GM18508 (cell line): ENCODE results near the gene RALGPS1.

Experiments used
- ATAC-seq: cut with Tn5 transposase; IDR thresholded peaks from one replicate; pipeline ENCODE4 v1.9.1; 2021; ENCODE audit warnings: moderate number of reproducible peaks; ENCODE audit not compliant: insufficient read depth, unreplicated experiment

Gene RALGPS1

DNA sequence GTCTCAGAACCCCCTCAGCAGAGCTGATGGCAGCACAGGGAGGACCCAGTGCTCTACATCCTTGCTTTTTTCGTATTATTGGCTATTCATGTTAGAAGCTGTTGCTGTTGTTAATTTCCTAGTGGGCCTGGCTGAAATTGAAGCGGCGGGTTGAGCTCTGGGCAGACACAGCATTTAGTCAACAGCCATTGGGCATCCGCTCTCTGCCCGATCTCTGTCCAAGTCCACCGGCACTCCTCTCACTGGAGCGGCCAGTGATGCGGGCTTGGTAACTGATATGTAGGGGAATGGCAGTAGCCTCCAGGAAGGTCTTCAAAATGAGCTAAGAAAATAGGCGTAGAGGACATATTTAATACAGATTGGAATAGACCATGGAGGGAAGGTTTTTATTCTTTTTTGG, 348.7 kb downstream of the RALGPS1 start:
- no peak for ATAC-seq

DNA sequence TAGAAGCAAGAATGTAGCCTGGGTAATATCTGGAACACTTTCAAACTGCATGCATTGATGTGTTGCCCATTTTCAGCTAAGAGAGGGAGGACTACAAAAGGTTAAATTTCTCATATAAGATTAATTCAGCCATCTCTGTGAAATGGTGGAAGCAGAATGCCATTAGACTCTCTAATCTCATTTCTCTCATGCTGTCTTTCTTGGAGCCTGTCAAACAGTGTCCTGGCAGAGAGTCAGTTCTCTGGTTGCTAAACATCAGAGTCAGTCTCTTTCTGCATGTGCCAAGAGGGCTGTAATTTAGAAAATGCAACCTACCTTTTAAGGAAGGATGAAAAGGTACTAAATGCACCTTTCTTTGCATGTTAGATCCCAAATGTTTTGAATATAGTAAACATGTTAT, 349.1 kb downstream of the RALGPS1 start:
- no peak for ATAC-seq

DNA sequence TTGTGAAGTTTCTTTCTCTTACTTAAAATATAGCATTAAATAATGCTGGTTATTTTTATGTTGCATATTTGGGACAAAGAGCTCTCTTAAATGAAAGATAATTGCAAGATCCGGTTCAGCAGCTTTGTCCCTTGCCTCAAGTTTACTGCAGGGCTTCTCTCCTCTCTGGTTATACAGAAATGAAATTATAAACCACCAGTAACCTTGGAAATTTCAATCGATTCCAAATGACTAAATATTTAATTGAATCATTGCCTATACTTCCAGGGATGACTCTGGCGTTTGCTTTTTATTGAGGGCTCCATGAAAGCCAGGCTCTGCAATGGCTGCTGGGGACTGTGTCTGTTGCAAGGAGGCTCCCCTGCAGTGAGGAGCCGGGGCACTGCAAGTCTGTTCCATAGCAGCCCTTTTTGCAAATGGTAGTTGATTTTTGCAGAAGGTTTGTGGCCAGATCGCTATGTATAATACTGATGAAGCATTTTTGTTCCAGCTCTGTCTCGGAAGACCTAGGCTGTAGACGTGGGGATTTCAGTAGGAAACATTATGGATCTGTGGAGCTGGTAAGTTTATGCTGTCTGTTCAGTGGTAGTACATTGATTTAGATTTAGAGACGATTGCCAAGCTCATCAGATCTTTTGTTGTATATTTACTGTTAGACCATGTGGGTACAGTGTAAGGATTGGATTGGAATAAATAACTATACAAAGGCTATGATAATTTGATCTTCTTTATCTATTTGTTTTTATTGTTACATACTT, 350.1 kb downstream of the RALGPS1 start, which contains the start of gene GARNL3:
TSS of gene GARNL3 (plus strand) at position 313 of the 758 bp plus-strand sequence. CDS start at position 417, 104 bp downstream.
- ATAC-seq = no peak

DNA sequence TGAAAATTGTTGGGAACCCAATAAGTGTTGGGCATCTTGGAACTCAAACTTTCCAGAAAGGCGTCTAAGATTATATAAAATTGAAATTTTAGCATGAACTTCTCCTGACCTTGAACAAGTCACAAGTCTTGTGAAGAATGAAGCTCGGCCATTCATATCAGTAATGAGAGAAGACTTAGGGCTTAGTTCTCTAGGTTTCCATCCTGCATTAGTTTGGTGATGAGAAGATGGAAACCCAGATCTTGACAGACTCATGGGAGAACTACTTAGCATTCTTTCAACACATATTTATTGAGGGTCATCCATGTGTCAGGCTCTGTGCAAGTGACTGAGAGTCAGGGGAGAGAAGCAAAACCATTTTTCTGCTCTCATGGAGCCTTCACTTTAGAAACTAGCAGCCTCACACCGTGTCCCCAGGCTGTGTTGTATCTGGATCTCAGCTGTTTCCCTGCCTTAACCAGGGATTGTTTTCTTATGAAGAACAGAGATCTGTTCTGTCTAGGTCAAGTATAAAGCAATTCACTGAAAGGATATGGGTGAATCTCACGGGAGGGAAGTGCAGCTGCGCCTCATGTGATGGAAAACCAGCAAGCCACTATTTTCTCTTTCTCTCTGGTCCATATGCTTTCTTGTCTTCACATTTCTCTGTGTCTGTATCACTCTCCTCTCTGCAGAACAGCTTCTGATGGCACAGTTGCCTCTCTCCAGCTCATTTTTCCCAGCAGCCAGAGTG, 353.4 kb downstream of the RALGPS1 start:
- no peak for ATAC-seq

DNA sequence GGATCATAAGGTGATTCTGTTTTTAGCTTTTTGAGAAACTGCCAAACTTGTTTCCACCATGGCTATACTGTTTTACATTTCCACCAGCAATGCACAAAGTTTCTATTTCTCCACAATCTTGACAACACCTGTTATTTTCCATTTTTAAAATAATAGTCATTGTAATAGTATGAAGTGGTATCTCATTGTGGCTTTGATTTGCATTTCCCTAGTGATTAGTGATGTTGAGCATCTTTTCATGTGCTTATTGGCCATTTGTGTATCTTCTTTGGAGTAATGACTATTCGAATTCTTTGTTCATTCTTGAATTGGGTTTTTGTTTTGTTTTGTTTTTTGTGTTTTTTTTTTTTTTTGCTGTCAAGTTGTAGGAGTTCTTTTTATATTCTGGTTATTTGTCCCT, 354.9 kb downstream of the RALGPS1 start:
- ATAC-seq = no peak
